Inflammatory macrophage (primary cell): ENCODE measurements around the gene CISD2.
"Not testable (repeated sequence)": the region's sequence is repeated elsewhere in the genome, so short reads cannot be mapped to it uniquely, and the experiment has no call there.

Experiments used
- DNase-seq, 2 donors: peaks; one replicate each; pipeline ENCODE4 v3.0.0-alpha.2; 2020 to 2022

Gene CISD2

GRCh38 chr4:102850370-102850769 lies 18.4 kb upstream of the CISD2 start:
- no peak for DNase-seq

GRCh38 chr4:102858828-102859464 lies 9.8 kb upstream of the CISD2 start:
- no peak for DNase-seq

GRCh38 chr4:102860611-102861324 lies 8.0 kb upstream of the CISD2 start:
- peak; percentile 35 to 40 for DNase-seq

- DNase-seq: peak; percentile 47 to 63
Measured at GRCh38 chr4:102862016-102862415, 6.8 kb upstream of the CISD2 start.

- peak; percentile 50 to 61 for DNase-seq
Measured at GRCh38 chr4:102862747-102863146, 6.0 kb upstream of the CISD2 start.

GRCh38 chr4:102865327-102865726 lies 3.5 kb upstream of the CISD2 start:
- not testable (repeated sequence) for DNase-seq

- DNase-seq: no peak
Measured at GRCh38 chr4:102867278-102868152, 1.3 kb upstream of the CISD2 start.

- no peak for DNase-seq
Measured at GRCh38 chr4:102868153-102868780, 525 bp upstream of the CISD2 start.

GRCh38 chr4:102869569-102870197 lies 891 bp downstream of the CISD2 start:
- peak in 1 of 2 donors; percentile 19 for DNase-seq

- DNase-seq: peak in 1 of 2 donors; percentile 33
Measured at GRCh38 chr4:102871772-102872171, 3.0 kb downstream of the CISD2 start.

- not testable (repeated sequence) for DNase-seq
Measured at GRCh38 chr4:102877477-102878106, 8.8 kb downstream of the CISD2 start.

GRCh38 chr4:102878349-102878748 lies 9.6 kb downstream of the CISD2 start:
- peak; percentile 91 to 96 for DNase-seq

- no peak for DNase-seq
Measured at GRCh38 chr4:102878901-102879300, 10.1 kb downstream of the CISD2 start.

GRCh38 chr4:102881343-102881742 lies 12.6 kb downstream of the CISD2 start:
- no peak for DNase-seq

- no peak for DNase-seq
Measured at GRCh38 chr4:102883278-102883677, 14.5 kb downstream of the CISD2 start.

- DNase-seq: not testable (repeated sequence)
Measured at GRCh38 chr4:102888570-102888969, 19.8 kb downstream of the CISD2 start.

- DNase-seq: not testable (repeated sequence)
Measured at GRCh38 chr4:102889866-102890265, 21.1 kb downstream of the CISD2 start.

- DNase-seq: not testable (repeated sequence)
Measured at GRCh38 chr4:102896547-102896946, 27.8 kb downstream of the CISD2 start.

- DNase-seq: not testable (repeated sequence)
Measured at GRCh38 chr4:102897610-102898009, 28.8 kb downstream of the CISD2 start.

GRCh38 chr4:102901804-102902203 lies 33.0 kb downstream of the CISD2 start:
- no peak for DNase-seq

GRCh38 chr4:102918859-102919258 lies 50.1 kb downstream of the CISD2 start:
- peak in 1 of 2 donors; percentile 3 for DNase-seq

GRCh38 chr4:102919697-102920096 lies 50.9 kb downstream of the CISD2 start:
- DNase-seq: not testable (repeated sequence)
